ENCODE measurements around the gene EEF1AKMT3.

DNA sequence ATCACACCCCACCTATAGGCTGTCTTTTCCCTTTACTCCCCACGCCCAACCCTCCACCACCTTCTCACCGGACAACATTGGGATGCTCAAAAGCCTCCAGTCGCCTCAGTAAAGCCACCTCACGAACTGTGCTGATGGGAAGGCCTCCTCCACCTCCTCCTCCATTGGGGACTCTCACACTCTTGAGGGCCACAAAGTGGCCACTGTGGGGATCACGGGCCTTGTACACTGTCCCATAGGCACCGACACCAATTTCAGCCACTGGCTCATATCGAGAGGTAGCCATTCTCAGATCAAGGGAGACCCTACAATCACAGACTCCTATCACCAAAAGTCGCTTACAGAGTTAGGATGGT lies 21.0 kb upstream of the EEF1AKMT3 start:
- TF ChIP-seq CTCF (IDR thresholded peaks at IDR 0.05 in 4 of 5, conservative IDR thresholded peaks at IDR 0.05 in 1 of 5): no peak
- TF ChIP-seq POLR2A (IDR thresholded peaks at IDR 0.05): no peak

All from gastrocnemius medialis (tissue), 4 donors.